BJ (cell line): ENCODE data around the gene CAMSAP3. TPM values are rescaled to one million over a fixed set of nuclear protein-coding genes. Genes with fewer than 3 reads are reported as not detected.
"Not testable (repeated sequence)": the region's sequence is repeated elsewhere in the genome, so short reads cannot be mapped to it uniquely, and the experiment has no call there.

Source experiments
- CTCF ChIA-PET: fragments of 350-600 bp; formaldehyde crosslinking; extraction: SDS; loops from one replicate; lab custom pipeline; 2021; ENCODE audit warnings: antibody characterized with exemption, inconsistent platforms; lab: Yijun Ruan, JAX
- POLR2A ChIA-PET: fragments of 300-600 bp; sonication (Branson Sonifier 250); formaldehyde crosslinking; extraction: SDS; loops from one replicate; lab custom pipeline; 2021; ENCODE audit warnings: antibody characterized with exemption; lab: Charles Lee
- DNase-seq: peaks from one replicate; pipeline ENCODE4 v3.0.0-alpha.2; 2011; ENCODE audit warnings: low read depth
- H3K27me3 ChIP-seq: 2 replicates; pipeline ENCODE4 v1.6.0; 2011; ENCODE audit warnings: low read length; ENCODE audit not compliant: control insufficient read depth, insufficient read depth
- H3K36me3 ChIP-seq: 2 replicates; pipeline ENCODE4 v1.5.1; 2011; ENCODE audit warnings: low read length; ENCODE audit not compliant: control insufficient read depth, insufficient read depth
- H3K4me3 ChIP-seq: 2 replicates; pipeline ENCODE4 v1.5.1; 2011; ENCODE audit warnings: low read depth, mild to moderate bottlenecking, control low read depth, low read length
- CTCF ChIP-seq: IDR thresholded peaks from 2 replicates; pipeline ENCODE4 v1.5.1; 2011; ENCODE audit warnings: low read depth, mild to moderate bottlenecking, control low read depth, inconsistent platforms, low read length, moderate library complexity; ENCODE audit not compliant: insufficient read depth
- polyA plus RNA-seq: library from polyadenylated mRNA; depleted of rRNA; stranded (reverse); fragments of >200 nt; gene quantifications from 2 replicates; pipeline ENCODE4 v1.2.3, GENCODE V29; 2011

The CAMSAP3 gene
- polyA plus RNA-seq, 1 experiment, result not detected

DNA sequence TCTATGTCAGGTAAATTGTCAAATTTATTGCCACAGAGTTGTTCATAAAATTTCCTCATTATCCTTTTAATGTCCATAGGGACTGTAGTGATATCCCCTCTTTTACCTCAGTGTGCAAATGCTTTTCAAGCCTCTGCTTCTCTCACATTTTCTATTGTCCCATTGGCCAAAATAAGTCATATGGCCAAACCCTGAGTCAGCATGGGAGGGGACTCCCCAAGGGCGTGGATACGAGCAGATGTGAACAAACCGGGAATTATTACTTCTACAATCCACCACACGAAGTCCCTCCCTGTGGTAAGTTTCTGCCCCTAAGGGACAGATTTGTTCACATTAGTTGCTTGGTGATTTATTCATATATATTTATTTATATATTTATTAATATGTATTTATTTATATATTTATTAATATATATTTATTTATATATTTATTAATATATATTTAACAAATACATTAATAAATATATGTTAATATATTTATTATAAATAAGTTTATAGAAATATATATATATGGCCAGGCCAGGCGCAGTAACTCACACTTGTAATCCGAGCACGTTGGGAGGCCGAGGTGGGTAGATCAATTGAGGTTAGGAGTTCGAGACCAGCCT lies 20.1 kb upstream of the CAMSAP3 start:
- CTCF ChIA-PET, result interaction anchor here (2.3 kb wide), 1 partner anchor 106 kb away, joined by 7 read pairs; the partner anchor contains the start of gene TRAPPC5
- POLR2A ChIA-PET, result no interaction called here
- no peak for TF ChIP-seq CTCF
- no peaks in the 10 kb centered on the region for H3K27me3 ChIP-seq
- DNase-seq, result no peak
- H3K4me3 ChIP-seq, result no peak overlapping the region
- H3K36me3 ChIP-seq, result no peaks in the 10 kb centered on the region

DNA sequence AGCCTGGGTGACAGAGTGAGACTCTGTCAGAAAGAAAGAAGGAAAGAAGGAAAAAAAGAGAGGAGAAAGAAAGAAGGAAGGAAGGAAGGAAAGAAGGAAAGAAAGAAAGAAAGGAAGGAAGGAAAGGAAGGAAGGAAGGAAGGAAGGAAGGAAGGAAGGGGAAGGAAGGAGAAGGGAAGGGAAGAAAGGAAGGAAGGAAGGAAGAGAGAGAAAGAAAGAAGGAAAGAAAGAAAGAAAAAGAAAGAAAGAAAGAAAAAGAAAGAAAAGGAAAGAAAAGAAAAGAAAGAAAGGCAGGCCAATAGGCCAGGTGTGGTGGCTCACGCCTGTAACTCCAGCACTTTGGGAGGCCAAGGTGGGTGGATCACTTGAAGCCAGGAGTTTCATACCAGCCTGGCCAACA lies 18.2 kb upstream of the CAMSAP3 start:
- H3K36me3 ChIP-seq, H3K4me3 ChIP-seq, POLR2A ChIA-PET, DNase-seq, H3K27me3 ChIP-seq: not testable (repeated sequence)
- CTCF ChIA-PET, result interaction anchor here (1.1 to 2.7 kb wide), 3 partner anchors 9 to 103 kb away, joined by 3 to 13 read pairs (median 5); partner anchors contain the start of gene TRAPPC5

GRCh38 chr19:7578127-7578526 lies 17.5 kb upstream of the CAMSAP3 start:
- Histone ChIP-seq H3K27me3 (no peaks in the 10 kb centered on the region), H3K36me3 (no peaks in the 10 kb centered on the region), H3K4me3 (no peak overlapping the region)
- DNase-seq, result no peak
- no peak for TF ChIP-seq CTCF
- POLR2A ChIA-PET, result no interaction called here
- CTCF ChIA-PET, result interaction anchor here (1.0 to 2.7 kb wide), 2 partner anchors 10 to 227 kb away, joined by 4 to 13 read pairs; no protein-coding TSS in a partner anchor

DNA sequence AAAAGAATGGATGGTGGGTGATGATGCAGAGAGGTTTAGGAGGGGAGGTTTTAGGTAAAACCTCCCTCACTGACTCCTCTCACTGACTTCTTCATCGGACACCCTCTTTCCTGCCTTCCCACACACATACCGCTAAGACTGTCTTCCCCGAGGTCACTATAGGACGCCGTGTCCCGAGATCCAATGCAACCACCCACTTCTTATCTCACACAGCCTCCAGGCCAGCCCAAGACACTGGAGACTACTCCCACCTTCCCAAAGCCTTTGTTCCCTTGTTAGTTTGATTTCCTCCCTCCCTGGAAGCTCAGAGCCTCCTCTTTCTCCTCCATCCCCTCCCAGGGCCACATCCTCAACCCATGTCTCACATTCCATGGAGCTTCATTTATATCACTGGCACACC lies 16.5 kb upstream of the CAMSAP3 start:
- no peak for TF ChIP-seq CTCF
- ChIA-PET CTCF (interaction anchor here (2.7 kb wide), 1 partner anchor 11 kb away, joined by 13 read pairs; no protein-coding TSS in a partner anchor), POLR2A (no interaction called here)
- DNase-seq, result no peak
- Histone ChIP-seq H3K36me3 (no peaks in the 10 kb centered on the region), H3K4me3 (no peak overlapping the region), H3K27me3 (no peaks in the 10 kb centered on the region)

DNA sequence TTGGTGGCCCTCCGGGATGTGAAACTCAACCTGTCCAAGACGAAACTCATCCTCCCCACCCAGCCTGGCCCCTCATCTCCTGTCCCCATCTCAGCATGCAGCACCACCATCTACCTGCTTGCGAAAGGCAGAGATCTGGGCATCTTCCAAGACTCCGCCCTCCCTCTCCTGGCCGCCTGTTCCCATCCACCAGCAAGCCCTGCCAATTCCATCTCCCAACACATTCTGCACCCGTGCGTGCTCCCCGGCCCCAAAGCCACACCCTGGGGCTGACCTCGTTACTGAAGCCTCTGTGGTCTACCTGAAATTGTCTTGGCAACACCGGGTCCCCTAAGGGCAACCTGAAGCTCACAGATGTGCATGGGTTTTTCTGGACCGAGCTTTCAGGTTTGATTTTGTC lies 13.2 kb upstream of the CAMSAP3 start:
- Histone ChIP-seq H3K36me3 (no peaks in the 10 kb centered on the region), H3K27me3 (no peaks in the 10 kb centered on the region), H3K4me3 (no peak overlapping the region)
- TF ChIP-seq CTCF, result no peak
- CTCF ChIA-PET, result interaction anchor here (1.4 to 1.9 kb wide), 2 partner anchors 9 to 14 kb away, joined by 5 to 7 read pairs; no protein-coding TSS in a partner anchor
- POLR2A ChIA-PET, result no interaction called here
- DNase-seq, result no peak

GRCh38 chr19:7589822-7590221 lies 5.8 kb upstream of the CAMSAP3 start:
- no peak for TF ChIP-seq CTCF
- DNase-seq, result no peak
- H3K27me3 ChIP-seq, result peaks cover 1% of the 10 kb centered on the region
- no peaks in the 10 kb centered on the region for H3K36me3 ChIP-seq
- no peak overlapping the region for H3K4me3 ChIP-seq
- POLR2A ChIA-PET, result no interaction called here
- CTCF ChIA-PET, result interaction anchor here (1.0 kb wide), 1 partner anchor 21 kb away, joined by 3 read pairs; no protein-coding TSS in a partner anchor
